ENCODE results near the gene BSPH1. TPM values are rescaled to one million over a fixed set of nuclear protein-coding genes. Genes with fewer than 3 reads are reported as not detected.
"Not testable (repeated sequence)": the region's sequence is repeated elsewhere in the genome, so short reads cannot be mapped to it uniquely, and the experiment has no call there.

Gene BSPH1
- total and polyA plus RNA-seq, 2 of the 13 experiments (the other 11 are each of a cell fraction or from before 2014, with no cell fraction given): not detected

DNA sequence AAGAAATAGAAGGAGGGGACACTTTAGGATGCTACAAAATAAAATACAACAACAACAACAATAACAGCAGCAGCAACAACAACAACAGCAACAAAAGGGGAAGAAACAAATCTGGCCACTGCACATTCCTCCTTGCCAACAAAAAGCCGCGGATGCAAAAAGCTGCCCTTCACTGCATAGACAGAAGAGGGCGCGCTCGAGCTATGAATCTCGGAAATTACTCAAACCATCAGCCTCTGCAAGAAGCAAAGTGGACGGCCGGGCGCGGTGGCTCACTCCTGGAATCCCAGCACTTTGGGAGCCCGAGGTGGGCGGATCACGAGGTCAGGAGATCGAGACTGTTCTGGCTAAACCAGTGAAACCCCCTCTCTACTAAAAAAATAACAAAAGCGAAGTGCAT is 71.9 kb downstream of the BSPH1 start (continued):
- TF ChIP-seq HMG20A (CRISPR knock-in tag; IDR thresholded peaks at IDR 0.05; ENCODE audit: borderline replicate concordance) (peak; percentile 68; the same call in 1 of the 2 replicates), FOXO1 (CRISPR knock-in tag; IDR thresholded peaks at IDR 0.05) (peak; percentile 68; the same call in 1 of the 2 replicates), RELA (CRISPR knock-in tag; IDR thresholded peaks at IDR 0.05) (0 out of 2 replicates have a peak, but pooled peaks have one; percentile 82), ZNF143 (CRISPR knock-in tag; IDR thresholded peaks at IDR 0.05) (peak; percentile 57), MAF1 (CRISPR knock-in tag; IDR thresholded peaks at IDR 0.05; ENCODE audit: borderline replicate concordance) (peak; percentile 81; the same call in 1 of the 2 replicates), SP140L (CRISPR knock-in tag; IDR thresholded peaks at IDR 0.05; ENCODE audit: borderline replicate concordance) (peak; percentile 88; the same call in 1 of the 2 replicates), KDM3A (CRISPR knock-in tag; IDR thresholded peaks at IDR 0.05; ENCODE audit: low read depth) (peak; percentile 95; the same call in 1 of the 2 replicates), SOX13 (CRISPR knock-in tag; conservative IDR thresholded peaks at IDR 0.05 in 1 of 2, IDR thresholded peaks at IDR 0.05 in 1 of 2) (peak in 1 of 2 experiments; percentile 47; a peak in 2 of 4 replicates), NFKBIZ (CRISPR knock-in tag; IDR thresholded peaks at IDR 0.05) (peak; percentile 77; the same call in 1 of the 2 replicates), PHF8 (CRISPR knock-in tag; IDR thresholded peaks at IDR 0.05) (peak; percentile 27; the same call in 1 of the 2 replicates), SOX5 (CRISPR knock-in tag; IDR thresholded peaks at IDR 0.05; ENCODE audit: borderline replicate concordance) (peak; percentile 72)
- TF ChIP-seq, protein P1, sequence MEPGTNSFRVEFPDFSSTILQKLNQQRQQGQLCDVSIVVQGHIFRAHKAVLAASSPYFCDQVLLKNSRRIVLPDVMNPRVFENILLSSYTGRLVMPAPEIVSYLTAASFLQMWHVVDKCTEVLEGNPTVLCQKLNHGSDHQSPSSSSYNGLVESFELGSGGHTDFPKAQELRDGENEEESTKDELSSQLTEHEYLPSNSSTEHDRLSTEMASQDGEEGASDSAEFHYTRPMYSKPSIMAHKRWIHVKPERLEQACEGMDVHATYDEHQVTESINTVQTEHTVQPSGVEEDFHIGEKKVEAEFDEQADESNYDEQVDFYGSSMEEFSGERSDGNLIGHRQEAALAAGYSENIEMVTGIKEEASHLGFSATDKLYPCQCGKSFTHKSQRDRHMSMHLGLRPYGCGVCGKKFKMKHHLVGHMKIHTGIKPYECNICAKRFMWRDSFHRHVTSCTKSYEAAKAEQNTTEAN (CRISPR knock-in tag; conservative IDR thresholded peaks at IDR 0.05): peak; percentile 80
- TF ChIP-seq, protein P2, sequence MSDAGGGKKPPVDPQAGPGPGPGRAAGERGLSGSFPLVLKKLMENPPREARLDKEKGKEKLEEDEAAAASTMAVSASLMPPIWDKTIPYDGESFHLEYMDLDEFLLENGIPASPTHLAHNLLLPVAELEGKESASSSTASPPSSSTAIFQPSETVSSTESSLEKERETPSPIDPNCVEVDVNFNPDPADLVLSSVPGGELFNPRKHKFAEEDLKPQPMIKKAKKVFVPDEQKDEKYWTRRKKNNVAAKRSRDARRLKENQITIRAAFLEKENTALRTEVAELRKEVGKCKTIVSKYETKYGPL (CRISPR knock-in tag; IDR thresholded peaks at IDR 0.05): 0 out of 2 replicates have a peak, but pooled peaks have one; percentile 25
- TF ChIP-seq, protein P3, sequence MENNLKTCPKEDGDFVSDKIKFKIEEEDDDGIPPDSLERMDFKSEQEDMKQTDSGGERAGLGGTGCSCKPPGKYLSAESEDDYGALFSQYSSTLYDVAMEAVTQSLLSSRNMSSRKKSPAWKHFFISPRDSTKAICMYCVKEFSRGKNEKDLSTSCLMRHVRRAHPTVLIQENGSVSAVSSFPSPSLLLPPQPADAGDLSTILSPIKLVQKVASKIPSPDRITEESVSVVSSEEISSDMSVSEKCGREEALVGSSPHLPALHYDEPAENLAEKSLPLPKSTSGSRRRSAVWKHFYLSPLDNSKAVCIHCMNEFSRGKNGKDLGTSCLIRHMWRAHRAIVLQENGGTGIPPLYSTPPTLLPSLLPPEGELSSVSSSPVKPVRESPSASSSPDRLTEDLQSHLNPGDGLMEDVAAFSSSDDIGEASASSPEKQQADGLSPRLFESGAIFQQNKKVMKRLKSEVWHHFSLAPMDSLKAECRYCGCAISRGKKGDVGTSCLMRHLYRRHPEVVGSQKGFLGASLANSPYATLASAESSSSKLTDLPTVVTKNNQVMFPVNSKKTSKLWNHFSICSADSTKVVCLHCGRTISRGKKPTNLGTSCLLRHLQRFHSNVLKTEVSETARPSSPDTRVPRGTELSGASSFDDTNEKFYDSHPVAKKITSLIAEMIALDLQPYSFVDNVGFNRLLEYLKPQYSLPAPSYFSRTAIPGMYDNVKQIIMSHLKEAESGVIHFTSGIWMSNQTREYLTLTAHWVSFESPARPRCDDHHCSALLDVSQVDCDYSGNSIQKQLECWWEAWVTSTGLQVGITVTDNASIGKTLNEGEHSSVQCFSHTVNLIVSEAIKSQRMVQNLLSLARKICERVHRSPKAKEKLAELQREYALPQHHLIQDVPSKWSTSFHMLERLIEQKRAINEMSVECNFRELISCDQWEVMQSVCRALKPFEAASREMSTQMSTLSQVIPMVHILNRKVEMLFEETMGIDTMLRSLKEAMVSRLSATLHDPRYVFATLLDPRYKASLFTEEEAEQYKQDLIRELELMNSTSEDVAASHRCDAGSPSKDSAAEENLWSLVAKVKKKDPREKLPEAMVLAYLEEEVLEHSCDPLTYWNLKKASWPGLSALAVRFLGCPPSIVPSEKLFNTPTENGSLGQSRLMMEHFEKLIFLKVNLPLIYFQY (CRISPR knock-in tag; IDR thresholded peaks at IDR 0.05; ENCODE audit: borderline replicate concordance): peak; percentile 81
- TF ChIP-seq SOX13 (IDR thresholded peaks at IDR 0.05): not testable (repeated sequence)
- TF ChIP-seq, protein P4, sequence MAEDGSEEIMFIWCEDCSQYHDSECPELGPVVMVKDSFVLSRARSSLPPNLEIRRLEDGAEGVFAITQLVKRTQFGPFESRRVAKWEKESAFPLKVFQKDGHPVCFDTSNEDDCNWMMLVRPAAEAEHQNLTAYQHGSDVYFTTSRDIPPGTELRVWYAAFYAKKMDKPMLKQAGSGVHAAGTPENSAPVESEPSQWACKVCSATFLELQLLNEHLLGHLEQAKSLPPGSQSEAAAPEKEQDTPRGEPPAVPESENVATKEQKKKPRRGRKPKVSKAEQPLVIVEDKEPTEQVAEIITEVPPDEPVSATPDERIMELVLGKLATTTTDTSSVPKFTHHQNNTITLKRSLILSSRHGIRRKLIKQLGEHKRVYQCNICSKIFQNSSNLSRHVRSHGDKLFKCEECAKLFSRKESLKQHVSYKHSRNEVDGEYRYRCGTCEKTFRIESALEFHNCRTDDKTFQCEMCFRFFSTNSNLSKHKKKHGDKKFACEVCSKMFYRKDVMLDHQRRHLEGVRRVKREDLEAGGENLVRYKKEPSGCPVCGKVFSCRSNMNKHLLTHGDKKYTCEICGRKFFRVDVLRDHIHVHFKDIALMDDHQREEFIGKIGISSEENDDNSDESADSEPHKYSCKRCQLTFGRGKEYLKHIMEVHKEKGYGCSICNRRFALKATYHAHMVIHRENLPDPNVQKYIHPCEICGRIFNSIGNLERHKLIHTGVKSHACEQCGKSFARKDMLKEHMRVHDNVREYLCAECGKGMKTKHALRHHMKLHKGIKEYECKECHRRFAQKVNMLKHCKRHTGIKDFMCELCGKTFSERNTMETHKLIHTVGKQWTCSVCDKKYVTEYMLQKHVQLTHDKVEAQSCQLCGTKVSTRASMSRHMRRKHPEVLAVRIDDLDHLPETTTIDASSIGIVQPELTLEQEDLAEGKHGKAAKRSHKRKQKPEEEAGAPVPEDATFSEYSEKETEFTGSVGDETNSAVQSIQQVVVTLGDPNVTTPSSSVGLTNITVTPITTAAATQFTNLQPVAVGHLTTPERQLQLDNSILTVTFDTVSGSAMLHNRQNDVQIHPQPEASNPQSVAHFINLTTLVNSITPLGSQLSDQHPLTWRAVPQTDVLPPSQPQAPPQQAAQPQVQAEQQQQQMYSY (CRISPR knock-in tag; IDR thresholded peaks at IDR 0.05): 0 out of 2 replicates have a peak, but pooled peaks have one; percentile 25
